Measurements from ENCODE around the gene DGKQ. TPM values are rescaled to one million over a fixed set of nuclear protein-coding genes. Genes with fewer than 3 reads are reported as not detected.

Gene DGKQ
- total RNA-seq, 1 donor, result 9.9 TPM

DNA sequence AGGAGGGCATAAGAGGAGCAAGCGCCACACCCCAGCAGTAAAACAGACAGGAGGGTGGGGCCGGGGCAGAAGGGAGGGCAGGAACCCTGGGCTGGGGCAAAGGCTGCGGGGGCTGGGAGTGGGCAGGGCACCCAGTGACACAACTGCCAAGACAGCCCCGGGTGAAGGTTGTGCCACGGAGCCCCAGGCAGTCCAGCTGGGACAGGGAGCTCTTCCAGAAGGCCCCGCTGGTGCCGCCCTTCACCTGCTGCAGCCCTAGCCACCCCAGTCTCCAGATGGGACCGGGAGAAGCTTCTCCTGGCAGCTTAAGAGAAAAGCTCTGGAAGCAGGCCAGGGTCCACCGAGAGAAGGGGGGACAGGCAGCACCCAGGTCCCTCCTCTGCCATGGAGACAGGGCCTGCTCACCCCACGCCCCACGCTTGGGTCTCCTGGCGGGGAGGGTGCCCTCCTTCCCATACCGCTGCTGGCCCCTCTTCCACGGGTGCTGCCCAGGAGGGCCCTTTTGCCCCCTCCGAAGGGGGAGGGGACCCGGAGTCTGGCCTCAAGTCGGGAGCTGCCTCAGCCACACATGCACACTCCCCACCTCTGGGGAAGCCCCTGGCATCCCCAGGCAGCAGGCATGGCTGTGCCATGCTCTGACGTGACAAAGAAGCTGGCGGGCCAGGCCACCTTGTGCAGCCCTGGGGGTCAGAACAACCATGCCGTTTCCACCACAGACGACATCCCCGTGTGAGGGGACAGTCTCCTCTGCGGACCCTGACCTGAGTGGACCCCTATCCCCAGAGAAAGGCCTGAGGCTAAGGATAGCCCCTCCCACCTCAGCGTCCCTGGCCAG lies 1.5 kb downstream of the DGKQ start:
- DNase-seq (ENCODE audit: low read depth), result no peak
- H3K4me3 ChIP-seq (ENCODE audit: low read depth, low read length), result peak overlapping the region; percentile 77
- TF ChIP-seq, protein P1, sequence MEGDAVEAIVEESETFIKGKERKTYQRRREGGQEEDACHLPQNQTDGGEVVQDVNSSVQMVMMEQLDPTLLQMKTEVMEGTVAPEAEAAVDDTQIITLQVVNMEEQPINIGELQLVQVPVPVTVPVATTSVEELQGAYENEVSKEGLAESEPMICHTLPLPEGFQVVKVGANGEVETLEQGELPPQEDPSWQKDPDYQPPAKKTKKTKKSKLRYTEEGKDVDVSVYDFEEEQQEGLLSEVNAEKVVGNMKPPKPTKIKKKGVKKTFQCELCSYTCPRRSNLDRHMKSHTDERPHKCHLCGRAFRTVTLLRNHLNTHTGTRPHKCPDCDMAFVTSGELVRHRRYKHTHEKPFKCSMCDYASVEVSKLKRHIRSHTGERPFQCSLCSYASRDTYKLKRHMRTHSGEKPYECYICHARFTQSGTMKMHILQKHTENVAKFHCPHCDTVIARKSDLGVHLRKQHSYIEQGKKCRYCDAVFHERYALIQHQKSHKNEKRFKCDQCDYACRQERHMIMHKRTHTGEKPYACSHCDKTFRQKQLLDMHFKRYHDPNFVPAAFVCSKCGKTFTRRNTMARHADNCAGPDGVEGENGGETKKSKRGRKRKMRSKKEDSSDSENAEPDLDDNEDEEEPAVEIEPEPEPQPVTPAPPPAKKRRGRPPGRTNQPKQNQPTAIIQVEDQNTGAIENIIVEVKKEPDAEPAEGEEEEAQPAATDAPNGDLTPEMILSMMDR (IDR thresholded peaks at IDR 0.05; ENCODE audit: insufficient read depth, low read length), result no peak

DNA sequence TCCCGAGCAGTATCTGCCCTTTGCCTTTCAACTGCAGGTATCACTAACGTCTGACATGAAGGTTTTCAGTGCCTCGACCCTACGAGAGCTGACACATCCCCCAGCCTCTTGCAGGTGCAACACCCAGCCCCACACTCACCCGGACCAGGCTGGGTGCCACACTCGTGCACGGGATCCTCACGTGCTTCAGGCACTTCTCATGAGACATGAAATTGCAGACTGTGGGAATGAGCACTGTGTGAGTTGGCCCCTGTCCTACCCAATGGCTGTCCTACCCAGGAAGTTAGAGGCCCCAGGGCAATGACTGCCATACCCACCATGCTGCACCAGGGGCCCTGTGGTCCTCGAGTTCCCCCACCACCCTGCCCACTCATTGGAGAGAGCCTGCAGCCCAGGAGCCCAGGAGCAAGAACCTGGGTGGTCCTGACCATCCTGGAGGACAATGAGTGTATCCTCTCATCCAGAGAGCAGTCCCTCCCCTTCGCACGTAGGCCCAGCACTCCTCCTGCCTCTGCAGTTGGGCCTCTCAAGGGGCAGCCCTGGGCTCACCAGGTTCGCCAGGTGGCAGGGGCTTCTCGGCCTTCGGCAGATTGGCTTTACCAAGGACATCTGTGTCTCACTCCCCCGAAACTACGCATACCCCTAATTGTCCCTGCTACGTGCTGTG lies 2.4 kb downstream of the DGKQ start:
- no peak for DNase-seq (ENCODE audit: low read depth)
- H3K4me3 ChIP-seq (ENCODE audit: low read depth, low read length), result no peak overlapping the region
- TF ChIP-seq, protein P1 (IDR thresholded peaks at IDR 0.05; ENCODE audit: insufficient read depth, low read length), result no peak

DNA sequence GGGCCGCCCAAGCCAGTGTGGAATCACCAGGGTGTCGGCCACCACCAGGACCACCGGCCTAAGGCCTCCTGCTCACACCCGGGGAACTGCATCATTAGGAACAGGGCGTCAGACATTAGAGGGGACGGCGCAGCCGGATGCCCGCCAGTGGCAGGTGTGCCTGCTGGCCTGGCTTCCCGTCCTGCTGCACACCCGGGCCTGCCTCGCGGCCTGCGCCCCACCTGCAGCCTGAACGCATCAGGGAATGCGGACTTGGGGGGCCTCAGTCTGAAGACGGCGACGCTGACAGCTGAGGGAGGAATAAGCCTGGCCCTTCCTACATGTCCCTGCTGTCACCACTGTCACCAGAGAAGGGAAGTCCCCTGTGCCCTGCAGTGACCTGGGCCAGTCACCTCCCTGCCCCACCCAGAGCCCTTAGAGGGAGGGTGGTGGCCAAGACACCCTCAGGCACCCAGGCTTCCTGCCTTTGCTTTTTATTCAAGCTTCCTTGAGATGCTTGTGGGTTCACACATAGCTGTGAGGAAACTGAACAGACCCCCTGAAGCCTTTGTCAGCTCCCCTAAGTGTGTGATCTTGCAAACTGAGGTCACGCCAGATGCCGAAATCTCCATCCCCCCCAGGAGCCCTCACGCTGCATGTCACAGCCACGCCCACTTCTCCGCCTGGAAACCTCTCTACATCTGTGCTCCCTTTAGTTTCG lies 3.2 kb downstream of the DGKQ start:
- no peak for DNase-seq (ENCODE audit: low read depth)
- TF ChIP-seq, protein P1 (IDR thresholded peaks at IDR 0.05; ENCODE audit: insufficient read depth, low read length), result no peak
- no peak overlapping the region for H3K4me3 ChIP-seq (ENCODE audit: low read depth, low read length)

DNA sequence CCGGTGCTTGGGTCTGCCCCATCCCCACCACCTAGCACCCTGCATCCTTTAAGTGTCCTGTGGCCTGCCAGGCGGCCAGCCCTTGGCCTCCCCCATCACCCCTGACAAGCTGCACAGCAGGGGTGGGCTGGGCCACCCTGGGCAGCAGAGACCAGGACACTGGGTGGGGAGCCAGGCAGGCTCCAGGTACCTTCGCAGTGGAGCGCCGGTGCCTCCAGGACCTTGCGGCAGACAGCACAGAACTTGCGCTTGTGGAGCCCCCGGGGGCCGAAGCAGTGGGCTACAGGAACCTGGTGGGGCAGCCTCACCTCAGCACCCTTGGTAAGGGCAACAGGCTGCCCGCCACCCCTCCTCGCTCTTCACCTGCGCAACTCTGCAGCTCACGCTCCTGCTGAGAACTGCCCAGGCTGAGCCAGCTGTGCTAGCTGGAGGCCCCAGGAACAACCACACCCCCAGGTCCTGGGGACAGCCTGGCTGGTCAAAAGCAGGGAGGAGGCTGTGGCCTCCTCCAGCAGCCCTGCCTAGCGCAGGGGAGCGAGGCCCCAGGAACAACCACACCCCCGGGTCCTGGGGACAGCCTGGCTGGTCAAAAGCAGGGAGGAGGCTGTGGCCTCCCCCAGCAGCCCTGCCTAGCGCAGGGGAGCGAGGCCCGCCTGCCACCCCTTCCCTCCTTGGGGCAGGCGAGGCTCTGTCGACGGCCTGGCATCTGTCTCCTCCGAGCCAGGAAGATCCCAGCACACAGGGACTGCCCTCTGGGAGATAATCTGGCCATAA lies 4.6 kb downstream of the DGKQ start:
- no peak overlapping the region for H3K4me3 ChIP-seq (ENCODE audit: low read depth, low read length)
- no peak for DNase-seq (ENCODE audit: low read depth)
- TF ChIP-seq, protein P1 (IDR thresholded peaks at IDR 0.05; ENCODE audit: insufficient read depth, low read length), result no peak

DNA sequence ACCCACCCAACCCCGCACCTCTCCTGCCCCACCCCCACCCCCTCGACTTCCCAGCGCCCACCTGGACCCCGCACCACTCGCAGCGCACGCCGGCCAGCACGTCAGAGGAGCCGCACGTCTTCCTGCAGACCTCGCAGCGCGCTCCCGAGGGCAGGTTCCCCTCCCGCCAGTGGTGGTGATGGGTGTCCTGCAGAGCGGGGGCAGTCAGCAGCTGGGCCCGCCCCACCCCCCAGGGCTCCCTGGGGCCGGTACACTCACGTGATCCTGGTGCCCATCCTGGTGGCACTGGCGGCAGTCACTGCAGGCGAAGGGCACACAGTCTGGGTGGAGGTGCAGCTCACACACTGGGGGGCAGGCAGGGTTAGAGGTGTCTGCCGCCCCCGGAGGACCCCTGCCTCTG lies 5.1 kb downstream of the DGKQ start:
- no peak for DNase-seq (ENCODE audit: low read depth)
- TF ChIP-seq, protein P1 (IDR thresholded peaks at IDR 0.05; ENCODE audit: insufficient read depth, low read length), result no peak

More for the DNA sequence above, 5.1 kb downstream of the DGKQ start:
- no peak overlapping the region for H3K4me3 ChIP-seq (ENCODE audit: low read depth, low read length)

Measured in fibroblast of the aortic adventitia (primary cell).